ENCODE results near the gene ZNF91.

- TF ChIP-seq, protein P1, sequence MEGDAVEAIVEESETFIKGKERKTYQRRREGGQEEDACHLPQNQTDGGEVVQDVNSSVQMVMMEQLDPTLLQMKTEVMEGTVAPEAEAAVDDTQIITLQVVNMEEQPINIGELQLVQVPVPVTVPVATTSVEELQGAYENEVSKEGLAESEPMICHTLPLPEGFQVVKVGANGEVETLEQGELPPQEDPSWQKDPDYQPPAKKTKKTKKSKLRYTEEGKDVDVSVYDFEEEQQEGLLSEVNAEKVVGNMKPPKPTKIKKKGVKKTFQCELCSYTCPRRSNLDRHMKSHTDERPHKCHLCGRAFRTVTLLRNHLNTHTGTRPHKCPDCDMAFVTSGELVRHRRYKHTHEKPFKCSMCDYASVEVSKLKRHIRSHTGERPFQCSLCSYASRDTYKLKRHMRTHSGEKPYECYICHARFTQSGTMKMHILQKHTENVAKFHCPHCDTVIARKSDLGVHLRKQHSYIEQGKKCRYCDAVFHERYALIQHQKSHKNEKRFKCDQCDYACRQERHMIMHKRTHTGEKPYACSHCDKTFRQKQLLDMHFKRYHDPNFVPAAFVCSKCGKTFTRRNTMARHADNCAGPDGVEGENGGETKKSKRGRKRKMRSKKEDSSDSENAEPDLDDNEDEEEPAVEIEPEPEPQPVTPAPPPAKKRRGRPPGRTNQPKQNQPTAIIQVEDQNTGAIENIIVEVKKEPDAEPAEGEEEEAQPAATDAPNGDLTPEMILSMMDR (IDR thresholded peaks at IDR 0.05): no peak
- TF ChIP-seq ZFX (IDR thresholded peaks at IDR 0.05; ENCODE audit: borderline replicate concordance): no peak
These were observed 48.6 kb downstream of the ZNF91 start for GRCh38 chr19:23346696-23347095.

All from 22Rv1 (cell line).